Measurements from ENCODE around the gene DAPK2. TPM values are rescaled to one million over a fixed set of nuclear protein-coding genes. Genes with fewer than 3 reads are reported as not detected.

Gene DAPK2
- total and polyA plus RNA-seq, 2 of the 4 experiments (the other 2 are of a cell fraction) = 0.34 to 0.36 TPM

DNA sequence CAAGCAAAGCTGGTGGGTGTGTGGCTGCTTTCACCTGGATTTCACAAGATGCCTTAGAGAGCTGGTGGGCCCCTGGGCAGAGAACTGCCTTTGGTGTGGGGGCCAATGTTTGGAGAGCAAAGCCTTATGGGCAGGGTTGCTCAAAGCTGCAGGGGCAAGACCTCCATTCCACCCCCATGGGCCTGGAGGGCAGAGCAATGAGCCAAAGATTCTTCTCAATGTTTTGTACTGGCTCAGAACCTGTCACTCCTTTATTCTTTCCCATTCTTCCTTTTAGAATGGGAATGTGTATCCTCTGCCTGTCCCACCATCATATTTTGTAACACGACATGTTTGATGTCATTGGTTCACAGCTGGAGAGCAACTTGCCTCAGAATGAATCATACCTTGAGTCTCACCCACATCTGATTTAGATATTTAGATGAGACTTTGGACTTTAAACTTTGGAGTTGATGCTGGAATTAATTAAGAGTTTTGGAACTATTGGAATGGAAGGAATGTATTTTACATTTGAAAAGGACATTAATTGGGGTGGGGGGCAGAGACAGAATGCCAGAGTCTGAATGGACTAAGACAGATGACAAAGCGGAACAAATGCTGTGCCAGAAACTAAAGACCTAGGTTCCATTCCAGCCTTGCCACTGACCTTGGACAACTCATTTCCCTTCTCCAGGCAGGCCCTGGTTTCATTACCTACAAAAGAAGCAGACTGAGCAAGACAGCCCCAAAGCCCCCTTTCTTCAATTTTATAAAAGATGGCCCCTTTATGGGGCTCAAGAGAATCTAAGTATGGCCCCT lies 72.9 kb downstream of the DAPK2 start:
- 0 out of 2 replicates have a peak overlapping the region, but pooled peaks have one; percentile 38 for H2BK20ac ChIP-seq (ENCODE audit: low read depth, low read length)
- peak; percentile 67 for DNase-seq
- H4K8ac ChIP-seq (ENCODE audit: low read depth in 2 of 2, low read length in 2 of 2) = no peak overlapping the region
- H4K20me1 ChIP-seq (ENCODE audit: insufficient read depth, low read length) = no peaks in the 10 kb centered on the region
- TF ChIP-seq CEBPB (IDR thresholded peaks at IDR 0.05; ENCODE audit: low read depth, low read length) (peak; percentile 32; the same call in 1 of the 2 replicates), FOS (IDR thresholded peaks at IDR 0.05; ENCODE audit: low read depth, low read length) (peak; percentile 26; the same call in 1 of the 2 replicates), RCOR1 (IDR thresholded peaks at IDR 0.05; ENCODE audit: insufficient replicate concordance, low read length) (no peak)
- TF ChIP-seq, protein P1, sequence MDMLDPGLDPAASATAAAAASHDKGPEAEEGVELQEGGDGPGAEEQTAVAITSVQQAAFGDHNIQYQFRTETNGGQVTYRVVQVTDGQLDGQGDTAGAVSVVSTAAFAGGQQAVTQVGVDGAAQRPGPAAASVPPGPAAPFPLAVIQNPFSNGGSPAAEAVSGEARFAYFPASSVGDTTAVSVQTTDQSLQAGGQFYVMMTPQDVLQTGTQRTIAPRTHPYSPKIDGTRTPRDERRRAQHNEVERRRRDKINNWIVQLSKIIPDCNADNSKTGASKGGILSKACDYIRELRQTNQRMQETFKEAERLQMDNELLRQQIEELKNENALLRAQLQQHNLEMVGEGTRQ (IDR thresholded peaks at IDR 0.05; ENCODE audit: low read depth, low read length) = no peak
- CTCF ChIA-PET = no interaction called here
- H3K79me1 ChIP-seq (ENCODE audit: low read depth in 1 of 2, low read length in 2 of 2) = no peaks in the 10 kb centered on the region
- no peak overlapping the region for H4K5ac ChIP-seq (ENCODE audit: low read depth, low read length)
- intact Hi-C loops (cut with micrococcal nuclease) (no loop called here), dilution Hi-C loops (cut with HindIII; ENCODE audit: low sequenced_read_pairs, unreplicated experiment) (no loop called here), in situ Hi-C loops (cut with MboI; ENCODE audit: low sequenced_read_pairs) (no loop called here)
- POLR2A ChIA-PET (ENCODE audit: unreplicated experiment) = no interaction called here
- BruUV-seq (replicated peaks) = no TSS peak
- H3K4me3 ChIP-seq (ENCODE audit: insufficient read depth, low read depth, low read length) = no peak overlapping the region
- H3K36me3 ChIP-seq (ENCODE audit: control insufficient read depth, insufficient read depth, low read length) = no peaks in the 10 kb centered on the region
- H2BK120ac ChIP-seq (ENCODE audit: low read depth, low read length) = peak overlapping the region; percentile 18; the same call in 1 of the 2 replicates
- H2AK9ac ChIP-seq (replicated peaks; ENCODE audit: low read depth, low read length, poor library complexity) = no peak overlapping the region
- no peak overlapping the region for H2BK5ac ChIP-seq (ENCODE audit: low read depth, low read length, poor library complexity, severe bottlenecking)
- no peak overlapping the region for H3K4me2 ChIP-seq (ENCODE audit: low read depth, low read length)
- no peak overlapping the region for H2BK15ac ChIP-seq (ENCODE audit: low read depth, low read length)
- H2AFZ ChIP-seq (replicated peaks; ENCODE audit: low read length, poor library complexity) = no peak overlapping the region
- H3K14ac ChIP-seq (replicated peaks; ENCODE audit: low read depth, low read length) = peak overlapping the region; percentile 29; the same call in 1 of the 2 replicates
- H4K91ac ChIP-seq (ENCODE audit: insufficient read depth, low read depth, low read length) = no peak overlapping the region
- peak; percentile 60 for ATAC-seq (ENCODE audit: low read depth)
- peaks cover 5% of the 10 kb centered on the region; the same call in 1 of the 2 replicates for H3K27me3 ChIP-seq (ENCODE audit: control insufficient read depth, insufficient read depth, low read length)
- H3K9me1 ChIP-seq (ENCODE audit: insufficient read depth, low read length) = no peaks in the 10 kb centered on the region
- H3K27ac ChIP-seq (ENCODE audit: insufficient read depth, low read length) = no peak overlapping the region
- no peaks in the 10 kb centered on the region for H3K9me3 ChIP-seq (ENCODE audit: control insufficient read depth, insufficient read depth, low read length)
- H3K56ac ChIP-seq (ENCODE audit: extremely low read depth, insufficient read depth, low read length) = no peak overlapping the region
- H2AK5ac ChIP-seq (ENCODE audit: low read depth, low read length) = 0 out of 2 replicates have a peak overlapping the region, but pooled peaks have one; percentile 29
- no peak overlapping the region for H3K23ac ChIP-seq (ENCODE audit: low read depth, low read length)
- no peak overlapping the region for H3K9ac ChIP-seq (ENCODE audit: low read depth, low read length)
- no CpG with 5 or more reads among the region's 2 CpGs for WGBS, 2 experiments (ENCODE audit: extremely low coverage in 2 of 2, insufficient read length in 1 of 2)
- peak overlapping the region; percentile 30; the same call in 1 of the 2 replicates for H3K4ac ChIP-seq (ENCODE audit: low read depth, low read length)
- no peak overlapping the region; the same call in 1 of the 2 replicates for H3K18ac ChIP-seq (ENCODE audit: low read depth, low read length)
- peaks cover 10% of the 10 kb centered on the region for H3K4me1 ChIP-seq (ENCODE audit: control insufficient read depth, insufficient read depth, low read length)
